Ishikawa (cell line): ENCODE data around the gene TMPRSS7.

Source experiments
- CEBPB ChIP-seq: IDR thresholded peaks from 2 replicates; pipeline ENCODE4 v1.6.1; 2012
- CREB1 ChIP-seq: IDR thresholded peaks from 2 replicates; pipeline ENCODE4 v1.6.1; 2012; ENCODE audit warnings: low read depth
- EGR1 ChIP-seq: IDR thresholded peaks from 2 replicates; pipeline ENCODE4 v1.6.1; 2012
- EP300 ChIP-seq: IDR thresholded peaks from 2 replicates; pipeline ENCODE4 v1.6.1; 2012; ENCODE audit warnings: borderline replicate concordance
- FOXM1 ChIP-seq: IDR thresholded peaks from 2 replicates; pipeline ENCODE4 v1.6.1; 2012; ENCODE audit warnings: low read depth, borderline replicate concordance
- NFIC ChIP-seq: IDR thresholded peaks from 2 replicates; pipeline ENCODE4 v1.6.1; 2012
- RAD21 ChIP-seq: IDR thresholded peaks from 2 replicates; pipeline ENCODE4 v1.6.1; 2012; ENCODE audit warnings: low read depth
- TAF1 ChIP-seq: IDR thresholded peaks from 2 replicates; pipeline ENCODE4 v1.6.1; 2012; ENCODE audit warnings: low read depth, mild to moderate bottlenecking
- TCF12 ChIP-seq: IDR thresholded peaks from 2 replicates; pipeline ENCODE4 v1.6.1; 2012; ENCODE audit warnings: low read depth
- TEAD4 ChIP-seq: IDR thresholded peaks from 2 replicates; pipeline ENCODE4 v1.6.1; 2012
- YY1 ChIP-seq: IDR thresholded peaks from 2 replicates; pipeline ENCODE4 v1.6.1; 2012; ENCODE audit warnings: low read depth
- ZBTB7A ChIP-seq: IDR thresholded peaks from 2 replicates; pipeline ENCODE4 v1.6.1; 2012; ENCODE audit warnings: low read depth
- TF ChIP-seq, protein P1 (sequence below): IDR thresholded peaks from 2 replicates; pipeline ENCODE4 v1.6.1; 2012
- TF ChIP-seq, protein P2 (sequence below): IDR thresholded peaks from 2 replicates; pipeline ENCODE4 v1.6.1; 2012; ENCODE audit warnings: low read depth, mild to moderate bottlenecking
- TF ChIP-seq, protein P3 (sequence below): IDR thresholded peaks from 2 replicates; pipeline ENCODE4 v1.6.1; 2012

TMPRSS7 gene

DNA sequence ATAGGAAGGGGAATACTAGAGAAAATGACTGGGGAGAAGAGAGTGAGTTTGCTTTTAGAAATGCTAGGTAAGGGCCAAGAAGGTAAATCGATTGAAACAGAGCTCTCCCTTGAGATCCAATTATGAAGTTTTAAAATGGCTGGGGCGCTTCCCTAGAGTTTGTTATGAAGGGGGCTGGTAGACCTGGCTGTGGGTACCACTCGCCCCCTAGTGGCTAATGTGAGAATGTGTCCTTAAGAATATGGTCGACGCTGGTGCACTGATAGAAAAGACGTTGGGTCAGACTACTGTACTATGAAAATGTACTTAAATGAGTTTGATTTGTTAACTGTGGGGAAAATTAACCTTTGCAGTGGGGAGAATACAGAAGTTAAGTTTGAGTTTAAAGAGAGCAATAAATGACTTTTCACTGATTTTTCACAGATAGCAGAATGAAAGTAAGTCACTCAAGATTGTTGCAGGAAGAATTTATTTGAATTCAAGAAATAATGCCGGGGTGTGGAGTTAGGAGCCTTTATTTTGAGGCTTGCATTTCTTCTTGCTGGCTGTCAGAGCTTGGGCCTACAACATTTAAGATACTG lies 9.2 kb downstream of the TMPRSS7 start:
- TF ChIP-seq, protein P1, sequence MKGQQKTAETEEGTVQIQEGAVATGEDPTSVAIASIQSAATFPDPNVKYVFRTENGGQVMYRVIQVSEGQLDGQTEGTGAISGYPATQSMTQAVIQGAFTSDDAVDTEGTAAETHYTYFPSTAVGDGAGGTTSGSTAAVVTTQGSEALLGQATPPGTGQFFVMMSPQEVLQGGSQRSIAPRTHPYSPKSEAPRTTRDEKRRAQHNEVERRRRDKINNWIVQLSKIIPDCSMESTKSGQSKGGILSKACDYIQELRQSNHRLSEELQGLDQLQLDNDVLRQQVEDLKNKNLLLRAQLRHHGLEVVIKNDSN = no peak
- TF ChIP-seq NFIC (no peak), RAD21 (peak; percentile 91), CEBPB (no peak), TAF1 (no peak), FOXM1 (no peak), TCF12 (no peak), YY1 (peak; percentile 65; the same call in 1 of the 2 replicates), ZBTB7A (no peak), CREB1 (no peak), EGR1 (no peak), EP300 (no peak)
- TF ChIP-seq, protein P2, sequence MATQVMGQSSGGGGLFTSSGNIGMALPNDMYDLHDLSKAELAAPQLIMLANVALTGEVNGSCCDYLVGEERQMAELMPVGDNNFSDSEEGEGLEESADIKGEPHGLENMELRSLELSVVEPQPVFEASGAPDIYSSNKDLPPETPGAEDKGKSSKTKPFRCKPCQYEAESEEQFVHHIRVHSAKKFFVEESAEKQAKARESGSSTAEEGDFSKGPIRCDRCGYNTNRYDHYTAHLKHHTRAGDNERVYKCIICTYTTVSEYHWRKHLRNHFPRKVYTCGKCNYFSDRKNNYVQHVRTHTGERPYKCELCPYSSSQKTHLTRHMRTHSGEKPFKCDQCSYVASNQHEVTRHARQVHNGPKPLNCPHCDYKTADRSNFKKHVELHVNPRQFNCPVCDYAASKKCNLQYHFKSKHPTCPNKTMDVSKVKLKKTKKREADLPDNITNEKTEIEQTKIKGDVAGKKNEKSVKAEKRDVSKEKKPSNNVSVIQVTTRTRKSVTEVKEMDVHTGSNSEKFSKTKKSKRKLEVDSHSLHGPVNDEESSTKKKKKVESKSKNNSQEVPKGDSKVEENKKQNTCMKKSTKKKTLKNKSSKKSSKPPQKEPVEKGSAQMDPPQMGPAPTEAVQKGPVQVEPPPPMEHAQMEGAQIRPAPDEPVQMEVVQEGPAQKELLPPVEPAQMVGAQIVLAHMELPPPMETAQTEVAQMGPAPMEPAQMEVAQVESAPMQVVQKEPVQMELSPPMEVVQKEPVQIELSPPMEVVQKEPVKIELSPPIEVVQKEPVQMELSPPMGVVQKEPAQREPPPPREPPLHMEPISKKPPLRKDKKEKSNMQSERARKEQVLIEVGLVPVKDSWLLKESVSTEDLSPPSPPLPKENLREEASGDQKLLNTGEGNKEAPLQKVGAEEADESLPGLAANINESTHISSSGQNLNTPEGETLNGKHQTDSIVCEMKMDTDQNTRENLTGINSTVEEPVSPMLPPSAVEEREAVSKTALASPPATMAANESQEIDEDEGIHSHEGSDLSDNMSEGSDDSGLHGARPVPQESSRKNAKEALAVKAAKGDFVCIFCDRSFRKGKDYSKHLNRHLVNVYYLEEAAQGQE = no peak

DNA sequence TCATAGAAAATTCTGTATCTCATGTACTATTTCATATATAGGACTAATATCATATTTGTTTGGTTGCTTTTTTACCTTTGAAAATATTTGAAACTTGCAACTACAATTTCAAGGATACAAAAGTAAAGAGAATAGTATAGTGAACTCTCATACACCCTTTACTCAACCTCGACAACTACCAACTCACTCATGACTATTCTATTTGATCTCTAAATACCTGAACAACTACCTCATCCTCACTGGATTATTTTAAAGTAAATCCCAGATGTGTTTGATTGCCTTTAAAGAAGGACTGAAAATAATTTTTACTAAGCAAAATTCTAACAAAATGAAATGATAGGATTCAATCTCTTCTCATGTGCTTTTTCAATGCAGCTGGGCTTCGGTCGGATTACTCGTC lies 12.1 kb downstream of the TMPRSS7 start:
- TF ChIP-seq ZBTB7A (no peak), EGR1 (no peak)

DNA sequence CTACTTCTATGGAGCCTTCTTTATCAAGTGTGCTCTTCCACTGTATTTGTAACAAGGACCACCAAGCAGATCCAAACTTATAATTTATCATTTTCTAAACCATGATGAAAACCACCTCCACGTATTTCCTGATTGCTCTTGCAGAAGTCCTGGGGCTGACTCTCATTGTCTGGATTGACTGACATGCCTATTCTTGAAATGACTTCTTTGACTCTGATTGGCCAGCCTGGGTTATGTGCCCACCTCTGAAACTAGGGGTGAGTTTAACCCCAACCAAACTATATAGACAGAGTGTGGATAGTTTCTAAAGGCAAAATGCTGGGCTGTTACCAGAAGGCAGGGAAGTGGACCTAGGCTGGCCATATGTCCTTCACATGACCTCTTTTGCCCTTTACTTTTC lies 12.7 kb downstream of the TMPRSS7 start:
- TF ChIP-seq YY1 (no peak), TCF12 (no peak), CEBPB (no peak), TEAD4 (no peak), CREB1 (no peak), ZBTB7A (no peak), EGR1 (no peak), FOXM1 (no peak), RAD21 (no peak), EP300 (no peak), TAF1 (no peak), NFIC (no peak)
- TF ChIP-seq, protein P2 = no peak
- TF ChIP-seq, protein P1 = no peak
- TF ChIP-seq, protein P3, sequence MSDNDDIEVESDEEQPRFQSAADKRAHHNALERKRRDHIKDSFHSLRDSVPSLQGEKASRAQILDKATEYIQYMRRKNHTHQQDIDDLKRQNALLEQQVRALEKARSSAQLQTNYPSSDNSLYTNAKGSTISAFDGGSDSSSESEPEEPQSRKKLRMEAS = no peak

DNA sequence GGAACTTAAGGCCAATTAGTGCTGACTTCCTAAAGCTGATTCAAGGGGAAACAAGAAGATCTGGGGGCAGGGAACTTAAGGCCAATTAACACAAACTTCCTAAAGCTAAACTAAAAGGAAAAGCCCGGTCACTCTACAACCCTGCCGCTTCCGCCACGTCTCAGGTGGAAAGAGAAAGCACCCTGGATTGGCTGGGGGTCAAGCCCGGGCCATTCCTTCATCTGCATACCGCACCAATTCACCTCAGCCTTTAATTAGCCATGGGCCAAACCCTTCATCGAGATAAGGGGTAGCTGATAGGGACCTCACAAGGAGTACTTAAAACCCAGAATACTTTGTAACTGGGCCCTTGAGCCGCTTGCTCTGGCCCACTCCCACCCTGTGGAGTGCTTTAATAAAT lies 14.4 kb downstream of the TMPRSS7 start:
- TF ChIP-seq TAF1 (no peak), NFIC (no peak), YY1 (no peak), EGR1 (no peak), CREB1 (no peak), TCF12 (no peak), ZBTB7A (no peak), CEBPB (no peak), FOXM1 (no peak), EP300 (no peak), TEAD4 (no peak), RAD21 (no peak)
- TF ChIP-seq, protein P1 = no peak
- TF ChIP-seq, protein P3 = no peak
- TF ChIP-seq, protein P2 = no peak
